AG04450 (cell line): ENCODE measurements around the gene PPP1R12C. TPM values are rescaled to one million over a fixed set of nuclear protein-coding genes. Genes with fewer than 3 reads are reported as not detected.
"Not testable (repeated sequence)": the region's sequence is repeated elsewhere in the genome, so short reads cannot be mapped to it uniquely, and the experiment has no call there.

ENCODE experiments used
- CTCF ChIA-PET: fragments of 300-600, 350-600 bp; formaldehyde crosslinking; extraction: SDS; loops from one replicate; lab custom pipeline; 2022; ENCODE audit warnings: antibody characterized with exemption, inconsistent platforms; lab: Charles Lee
- POLR2A ChIA-PET: fragments of 350-600 bp; formaldehyde crosslinking; extraction: SDS; loops from one replicate; lab custom pipeline; 2021; ENCODE audit warnings: antibody characterized with exemption, inconsistent platforms; lab: Yijun Ruan, JAX
- DNase-seq: peaks from one replicate; pipeline ENCODE4 v3.0.0-alpha.2; 2011; ENCODE audit warnings: low read depth, low spot score
- H3K27ac ChIP-seq: one replicate; pipeline ENCODE4 v1.5.1; 2012; ENCODE audit warnings: low read depth, low read length, control low read depth
- H3K27me3 ChIP-seq: one replicate; pipeline ENCODE4 v1.6.0; 2012; ENCODE audit warnings: low read length; ENCODE audit not compliant: control insufficient read depth, insufficient read depth
- H3K4me3 ChIP-seq: 2 replicates; pipeline ENCODE4 v1.5.1; 2011; ENCODE audit warnings: mild to moderate bottlenecking, low read depth, low read length, control low read depth
- H3K9me3 ChIP-seq: 2 replicates; pipeline ENCODE4 v1.5.1; 2012; ENCODE audit warnings: low read length; ENCODE audit not compliant: control insufficient read depth, insufficient read depth
- polyA plus RNA-seq: library from polyadenylated mRNA; depleted of rRNA; stranded (reverse); fragments of >200 nt; gene quantifications from 2 replicates; pipeline ENCODE4 v1.2.3, GENCODE V29; 2011
- TF ChIP-seq, protein P1 (sequence below): IDR thresholded peaks from 2 replicates; pipeline ENCODE4 v1.5.1; 2011; ENCODE audit warnings: low read depth, low read length, control low read depth, inconsistent platforms

The PPP1R12C gene
- polyA plus RNA-seq, 1 experiment = 24.2 TPM

DNA sequence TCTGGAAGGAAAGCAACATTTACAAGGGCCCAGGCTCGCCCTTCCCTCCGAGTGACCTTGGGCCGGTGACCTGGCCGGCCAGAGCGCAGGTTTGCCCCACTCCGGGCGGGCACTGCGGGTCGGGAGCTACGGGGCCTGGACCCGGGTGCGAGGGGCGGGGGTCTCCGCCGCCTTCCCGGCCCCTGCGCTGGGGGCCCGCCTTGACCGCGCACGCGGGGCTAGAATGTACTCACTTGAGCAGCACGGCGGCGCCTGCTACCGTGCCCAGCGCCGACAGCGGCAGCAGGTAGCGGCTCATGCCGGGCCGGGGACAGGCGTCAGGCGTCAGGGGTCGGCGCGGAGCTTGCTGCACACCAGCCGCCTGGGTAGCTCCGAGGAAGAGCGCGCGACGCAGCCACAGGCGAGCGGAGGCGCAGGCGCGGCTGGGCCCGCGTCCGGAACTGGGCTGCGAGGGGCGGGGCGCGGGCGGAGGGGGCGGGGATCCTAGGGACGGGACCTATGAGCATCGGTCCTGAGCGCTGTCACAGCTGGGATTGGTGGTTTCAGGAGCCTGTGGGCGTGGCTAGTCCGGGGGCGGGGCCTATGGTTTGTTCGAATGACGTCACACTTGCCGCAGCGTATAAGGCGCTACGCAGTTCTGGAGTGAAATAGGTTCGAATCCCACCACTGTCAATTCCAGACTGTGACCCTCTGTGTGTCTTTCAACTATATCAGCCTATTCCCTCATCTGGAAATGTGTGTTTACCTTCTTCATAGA is 54.5 kb downstream of the PPP1R12C start, which contains the start of gene RDH13:
Gene RDH13 (minus strand): TSS at position 414 of the 757 bp plus-strand sequence. CDS start 116 bp downstream, at position 298.
- Histone ChIP-seq H3K27me3 (peaks cover 6% of the 10 kb centered on the region), H3K4me3 (peak within 1 kb of the TSS; percentile 66), H3K27ac (peak within 1 kb of the TSS; percentile 11), H3K9me3 (peaks cover 4% of the 10 kb centered on the region; the same call in 1 of the 2 replicates)
- peak; percentile 86 for DNase-seq
- ChIA-PET POLR2A (interaction anchor here (0.9 kb wide), 1 partner anchor 19 kb away, joined by 3 read pairs; no protein-coding TSS in a partner anchor), CTCF (interaction anchor here (0.6 to 1.0 kb wide), 3 partner anchors 10 to 584 kb away, joined by 3 to 4 read pairs (median 3); no protein-coding TSS in a partner anchor)
- TF ChIP-seq, protein P1, sequence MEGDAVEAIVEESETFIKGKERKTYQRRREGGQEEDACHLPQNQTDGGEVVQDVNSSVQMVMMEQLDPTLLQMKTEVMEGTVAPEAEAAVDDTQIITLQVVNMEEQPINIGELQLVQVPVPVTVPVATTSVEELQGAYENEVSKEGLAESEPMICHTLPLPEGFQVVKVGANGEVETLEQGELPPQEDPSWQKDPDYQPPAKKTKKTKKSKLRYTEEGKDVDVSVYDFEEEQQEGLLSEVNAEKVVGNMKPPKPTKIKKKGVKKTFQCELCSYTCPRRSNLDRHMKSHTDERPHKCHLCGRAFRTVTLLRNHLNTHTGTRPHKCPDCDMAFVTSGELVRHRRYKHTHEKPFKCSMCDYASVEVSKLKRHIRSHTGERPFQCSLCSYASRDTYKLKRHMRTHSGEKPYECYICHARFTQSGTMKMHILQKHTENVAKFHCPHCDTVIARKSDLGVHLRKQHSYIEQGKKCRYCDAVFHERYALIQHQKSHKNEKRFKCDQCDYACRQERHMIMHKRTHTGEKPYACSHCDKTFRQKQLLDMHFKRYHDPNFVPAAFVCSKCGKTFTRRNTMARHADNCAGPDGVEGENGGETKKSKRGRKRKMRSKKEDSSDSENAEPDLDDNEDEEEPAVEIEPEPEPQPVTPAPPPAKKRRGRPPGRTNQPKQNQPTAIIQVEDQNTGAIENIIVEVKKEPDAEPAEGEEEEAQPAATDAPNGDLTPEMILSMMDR = no peak

DNA sequence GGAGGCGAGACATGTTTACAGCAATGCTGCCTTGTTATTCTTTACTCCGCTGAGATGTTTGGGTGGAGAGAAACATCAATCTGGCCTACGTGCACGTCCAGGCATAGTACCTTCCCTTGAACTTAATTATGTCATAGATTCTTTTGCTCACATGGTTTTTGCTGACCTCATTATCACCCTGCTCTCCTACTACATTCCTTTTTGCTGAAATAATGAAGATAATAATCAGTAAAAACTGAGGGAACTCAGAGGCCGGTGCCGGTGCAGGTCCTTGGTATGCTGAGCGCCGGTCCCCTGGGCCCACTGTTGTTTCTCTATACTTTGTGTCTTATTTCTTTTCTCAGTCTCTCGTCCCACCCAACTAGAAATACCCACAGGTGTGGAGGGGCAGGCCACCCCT is 57.1 kb downstream of the PPP1R12C start:
- DNase-seq, H3K4me3 ChIP-seq, H3K27ac ChIP-seq, POLR2A ChIA-PET, H3K27me3 ChIP-seq, CTCF ChIA-PET, H3K9me3 ChIP-seq: not testable (repeated sequence)

- Histone ChIP-seq H3K9me3 (peaks cover 4% of the 10 kb centered on the region; the same call in 1 of the 2 replicates), H3K27ac (no peak overlapping the region), H3K4me3 (no peak overlapping the region), H3K27me3 (no peaks in the 10 kb centered on the region)
- TF ChIP-seq, protein P1 = no peak
- DNase-seq = no peak
- POLR2A ChIA-PET = no interaction called here
- CTCF ChIA-PET = interaction anchor here (1.6 kb wide), 1 partner anchor 29 kb away, joined by 3 read pairs; no protein-coding TSS in a partner anchor
Observed at GRCh38 chr19:55058781-55059610, 58.4 kb downstream of the PPP1R12C start.

- no peak overlapping the region for H3K4me3 ChIP-seq
- H3K9me3 ChIP-seq = no peaks in the 10 kb centered on the region
- ChIA-PET CTCF (no interaction called here), POLR2A (no interaction called here)
- TF ChIP-seq, protein P1 = no peak
- no peak overlapping the region for H3K27ac ChIP-seq
- DNase-seq = no peak
- no peaks in the 10 kb centered on the region for H3K27me3 ChIP-seq
Observed at GRCh38 chr19:55056827-55057226, 60.6 kb downstream of the PPP1R12C start.

DNA sequence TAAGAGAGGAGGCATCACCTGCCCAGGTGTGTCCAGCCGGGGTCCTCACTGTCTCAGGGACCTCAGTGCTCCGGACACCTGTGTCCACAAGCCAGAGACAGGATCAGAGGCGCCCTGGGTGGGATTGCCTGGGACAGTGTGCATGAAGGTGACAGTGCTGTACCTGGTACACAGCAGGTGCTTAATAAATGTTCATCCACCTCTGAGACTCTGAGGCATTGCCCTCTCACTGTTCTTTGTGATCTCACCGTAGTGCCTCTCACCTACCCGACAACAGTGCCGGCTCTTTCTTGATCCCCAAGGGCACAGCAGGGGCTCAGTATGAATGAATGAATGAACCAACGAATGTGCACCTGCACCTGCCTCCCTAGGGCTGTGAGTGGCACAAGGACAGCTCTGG is 63.7 kb downstream of the PPP1R12C start:
- no peak for DNase-seq
- Histone ChIP-seq H3K9me3 (no peaks in the 10 kb centered on the region; the same call in 1 of the 2 replicates), H3K4me3 (no peak overlapping the region), H3K27ac (no peak overlapping the region), H3K27me3 (no peaks in the 10 kb centered on the region)
- ChIA-PET POLR2A (no interaction called here), CTCF (no interaction called here)
- TF ChIP-seq, protein P1 = no peak
